Umbilical cord (tissue), 2 donors: ENCODE measurements around the gene HOXC11. TPM values are rescaled to one million over a fixed set of nuclear protein-coding genes. Genes with fewer than 3 reads are reported as not detected.

ENCODE experiments used
- DNase-seq: peaks from one replicate; pipeline ENCODE4 v3.0.0-alpha.2; 2015; ENCODE audit warnings: low spot score
- total RNA-seq: library from RNA; depleted of rRNA; stranded (reverse); fragments of >200 nt; gene quantifications from one replicate; pipeline ENCODE4 v1.2.3, GENCODE V29; 2014; ENCODE audit warnings: low replicate concordance; ENCODE audit not compliant: insufficient read depth

The HOXC11 gene
- total RNA-seq, 1 donor from 2014 or later: 7.7 TPM

- DNase-seq: peak; percentile 99
Observed at GRCh38 chr12:53984901-53985691, 12.2 kb downstream of the HOXC11 start, which contains the start of gene HOXC10. HOXC10 (plus strand) TSS chr12:53985146; CDS start chr12:53985260, 114 bp downstream.

GRCh38 chr12:53985692-53985993 is 12.7 kb downstream of the HOXC11 start:
- peak; percentile 32 for DNase-seq

DNA sequence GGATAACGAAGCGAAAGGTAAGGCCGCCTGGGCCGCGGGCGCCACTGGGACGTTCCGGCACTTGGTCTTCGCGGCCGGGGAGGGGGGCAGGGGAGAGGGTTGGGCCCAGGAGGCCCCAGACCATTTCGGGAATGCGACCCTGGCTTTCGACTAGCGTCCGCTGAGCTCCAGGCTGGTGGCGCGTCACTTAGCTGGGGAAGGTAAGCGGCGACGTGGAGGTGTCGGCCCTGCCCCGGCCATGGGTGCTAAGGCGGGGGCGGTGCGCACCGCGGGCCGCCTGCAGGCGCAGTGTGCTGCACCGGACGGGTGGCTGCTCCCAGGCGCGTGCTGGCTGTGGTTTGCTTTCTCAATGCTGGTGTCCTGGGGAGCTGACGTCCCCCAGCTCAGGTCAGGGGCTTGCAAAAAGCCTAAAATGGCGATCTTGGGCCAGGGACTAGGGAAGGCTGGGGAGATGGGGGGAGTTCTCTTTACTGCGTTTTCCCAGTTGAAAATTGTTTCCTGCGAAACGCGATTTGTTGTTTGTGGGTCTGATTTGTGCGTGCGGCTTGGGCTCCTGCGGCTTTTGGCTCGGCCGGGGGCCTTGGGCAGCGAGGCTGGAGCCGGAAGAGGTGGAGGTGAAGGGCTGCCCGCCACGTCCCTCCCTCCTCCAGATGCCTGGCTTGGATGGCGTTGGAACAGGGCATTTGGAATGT is 13.2 kb downstream of the HOXC11 start:
- peak; percentile 55 for DNase-seq

GRCh38 chr12:53986686-53987483 is 14.0 kb downstream of the HOXC11 start:
- DNase-seq: no peak

DNA sequence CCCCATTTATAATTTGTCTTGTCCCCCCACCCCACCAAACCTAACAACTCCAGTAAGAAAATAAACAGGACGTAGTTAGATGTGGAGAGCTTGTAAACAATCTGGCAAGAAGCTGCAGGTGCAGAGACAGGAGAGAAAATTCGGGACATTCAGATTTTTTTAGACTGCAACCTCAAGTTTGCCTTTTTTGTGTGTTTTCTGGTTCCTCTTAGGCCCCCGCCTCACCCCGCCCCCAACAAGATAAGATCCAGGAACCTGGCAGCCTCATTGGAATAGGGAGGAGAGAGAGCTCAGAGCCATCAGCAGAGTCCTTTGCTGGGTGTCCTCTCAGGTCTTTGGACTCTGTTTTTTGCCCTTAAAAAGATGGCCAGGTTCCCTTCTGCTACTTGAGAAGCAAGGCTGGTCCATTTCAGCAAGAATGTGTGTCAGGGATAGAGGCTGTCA is 14.9 kb downstream of the HOXC11 start:
- DNase-seq: peak; percentile 77

DNA sequence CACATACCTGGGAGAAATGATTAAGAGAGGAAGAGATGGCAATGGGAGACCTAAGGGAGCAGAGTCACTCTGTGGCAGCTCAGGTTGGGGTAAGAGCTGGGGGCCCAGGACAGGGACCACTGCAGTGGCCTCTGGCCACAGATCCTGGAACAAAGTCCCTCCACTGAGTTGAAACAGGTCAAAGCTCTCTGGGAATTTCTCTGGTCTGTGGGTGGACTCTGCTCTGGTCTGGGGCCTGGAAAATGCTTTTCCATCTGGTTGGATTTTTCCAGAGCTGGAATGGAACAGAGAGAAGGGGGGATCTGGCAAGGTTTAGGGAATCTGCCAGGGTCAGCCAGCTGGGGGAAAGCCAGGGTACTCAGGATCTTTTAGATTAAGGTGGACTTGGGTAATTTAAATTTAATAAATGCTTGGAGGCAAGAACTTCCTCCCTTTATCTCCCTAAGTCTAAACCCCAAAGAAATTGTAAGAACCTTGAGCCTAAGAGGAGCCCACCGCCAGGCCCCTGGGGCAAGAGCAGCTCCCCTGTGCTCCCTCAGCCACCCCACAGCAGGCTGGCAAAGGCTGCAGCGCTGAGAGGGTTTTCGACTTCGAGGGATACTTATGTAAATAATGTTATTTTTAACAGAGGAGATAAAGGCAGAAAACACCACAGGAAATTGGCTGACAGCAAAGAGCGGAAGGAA is 15.8 kb downstream of the HOXC11 start:
- DNase-seq: no peak

DNA sequence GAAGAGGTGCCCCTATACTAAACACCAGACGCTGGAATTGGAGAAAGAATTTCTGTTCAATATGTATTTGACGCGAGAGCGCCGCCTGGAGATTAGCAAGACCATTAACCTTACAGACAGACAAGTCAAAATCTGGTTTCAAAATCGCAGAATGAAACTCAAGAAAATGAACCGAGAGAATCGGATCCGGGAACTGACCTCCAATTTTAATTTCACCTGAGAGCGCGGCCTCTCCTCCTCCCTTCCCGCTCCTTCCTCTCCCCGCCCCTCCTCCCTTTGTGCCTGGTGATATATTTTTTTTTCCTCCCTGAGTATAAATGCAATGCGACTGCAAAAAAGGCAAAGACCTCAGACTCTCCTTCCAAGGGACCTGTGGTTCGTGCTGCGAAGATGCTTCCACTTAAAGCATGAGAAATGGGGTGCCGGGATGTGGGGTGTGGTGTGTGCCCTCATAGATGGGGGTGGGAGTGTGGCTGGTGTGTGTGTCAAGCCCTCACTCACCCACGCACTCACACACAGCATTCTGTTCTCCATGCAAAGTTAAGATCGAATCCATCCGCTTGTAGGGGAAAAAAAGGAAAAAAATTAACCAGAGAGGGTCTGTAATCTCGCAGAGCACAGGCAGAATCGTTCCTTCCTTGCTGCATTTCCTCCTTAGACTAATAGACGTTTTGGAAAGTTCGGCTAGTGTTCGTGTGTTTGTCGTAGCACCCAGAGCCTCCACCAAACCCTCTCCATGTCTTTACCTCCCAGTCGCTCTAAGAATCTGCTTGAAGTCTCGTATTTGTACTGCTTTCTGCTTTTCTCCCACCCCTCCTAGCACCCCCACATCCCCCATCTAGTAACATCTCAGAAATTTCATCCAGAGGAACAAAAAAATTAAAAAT is 16.5 kb downstream of the HOXC11 start:
- peak; percentile 77 for DNase-seq

- peak; percentile 47 for DNase-seq
Observed at GRCh38 chr12:53990311-53991076, 17.6 kb downstream of the HOXC11 start.

- peak; percentile 64 for DNase-seq
Observed at GRCh38 chr12:53991077-53991460, 18.1 kb downstream of the HOXC11 start.

DNA sequence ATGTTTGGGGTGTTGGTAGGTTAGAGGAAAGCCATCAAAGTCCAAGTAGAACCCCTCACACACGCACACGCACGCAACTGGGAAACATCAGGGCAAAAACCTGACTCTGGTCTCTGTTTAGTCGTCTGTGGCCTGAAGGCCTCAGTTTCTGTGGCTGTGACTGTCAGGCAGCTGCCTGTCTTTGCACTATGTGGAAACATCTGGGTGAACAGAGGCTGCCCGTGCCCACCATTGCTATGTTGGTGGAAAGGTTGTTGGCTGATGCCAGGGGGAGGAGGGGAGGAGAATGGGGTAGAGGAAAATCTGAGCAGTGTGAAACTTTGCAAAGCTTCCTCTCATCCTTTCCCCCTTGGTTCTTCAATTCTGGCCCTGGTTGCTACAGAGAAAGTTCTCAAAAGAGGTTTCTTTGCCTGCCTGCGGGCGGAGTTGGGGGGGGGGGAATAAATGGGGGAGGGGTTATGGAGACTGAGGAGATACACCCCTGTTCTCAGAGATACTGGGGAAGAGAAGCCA is 19.5 kb downstream of the HOXC11 start:
- DNase-seq: no peak

- no peak for DNase-seq
Observed at GRCh38 chr12:53993162-53994008, 20.5 kb downstream of the HOXC11 start.

- DNase-seq: peak; percentile 46
Observed at GRCh38 chr12:53994009-53994263, 21.0 kb downstream of the HOXC11 start.

GRCh38 chr12:53994264-53995001 is 21.5 kb downstream of the HOXC11 start:
- DNase-seq: peak; percentile 40

GRCh38 chr12:53995002-53995377 is 22.1 kb downstream of the HOXC11 start:
- DNase-seq: no peak

GRCh38 chr12:53995378-53996239 is 22.7 kb downstream of the HOXC11 start:
- DNase-seq: peak; percentile 84

DNA sequence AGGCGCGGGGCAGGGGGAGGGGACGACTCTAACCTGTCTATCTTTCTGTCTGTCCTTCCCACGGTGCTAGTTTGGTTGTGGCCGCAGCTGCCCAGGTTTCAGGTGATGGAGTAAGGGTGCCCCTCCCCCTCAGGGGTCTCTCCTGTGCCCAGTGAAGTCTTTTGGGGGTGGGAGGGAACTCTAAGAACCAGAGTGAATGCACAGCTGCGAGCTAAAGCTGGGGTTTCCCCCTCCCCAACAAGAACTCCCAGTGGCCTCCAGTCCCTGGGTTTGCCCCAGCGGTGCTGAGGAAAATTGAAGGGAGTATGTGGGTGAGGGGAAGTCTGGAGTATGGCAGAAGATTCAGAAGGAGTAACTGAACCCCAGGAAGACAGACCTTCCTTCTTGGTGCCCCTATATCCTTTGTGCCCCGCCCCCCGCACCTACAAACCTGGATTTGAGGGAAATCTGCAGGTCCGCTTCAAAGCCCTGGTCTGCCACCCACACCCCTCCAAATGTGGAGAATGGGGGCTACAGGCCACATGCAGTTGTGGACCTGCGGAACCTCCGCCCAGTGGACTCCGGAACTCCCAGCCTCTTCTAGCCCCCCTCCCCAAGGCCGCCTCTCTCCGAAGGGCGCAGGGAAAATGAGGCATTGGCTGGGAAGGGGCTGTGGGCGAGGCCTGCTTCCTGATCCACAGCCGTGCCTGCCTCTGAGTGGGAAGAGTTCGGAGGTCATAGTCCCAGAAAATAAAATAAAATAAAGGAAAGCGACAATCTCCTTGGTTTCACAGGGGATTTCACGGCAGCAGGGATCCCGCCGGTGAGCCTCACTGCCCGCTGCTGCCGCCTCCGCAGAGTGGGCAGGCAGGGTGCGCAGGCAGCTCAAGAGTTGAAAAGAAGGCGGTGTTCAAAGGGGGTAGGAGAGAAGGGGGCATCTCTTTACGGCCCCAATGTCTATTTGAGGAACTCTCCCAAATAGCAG is 23.6 kb downstream of the HOXC11 start:
- DNase-seq: peak; percentile 29
